HG03135 (cell line): ENCODE data around the gene VOPP1.
"Not testable (repeated sequence)": the region's sequence is repeated elsewhere in the genome, so short reads cannot be mapped to it uniquely, and the experiment has no call there.

ENCODE experiments used
- ATAC-seq: cut with Tn5 transposase; IDR thresholded peaks from one replicate; pipeline ENCODE4 v1.9.1; 2021; ENCODE audit warnings: mild to moderate bottlenecking, moderate library complexity; ENCODE audit not compliant: unreplicated experiment

The VOPP1 gene

GRCh38 chr7:55587687-55588378 lies 15.5 kb upstream of the VOPP1 start:
- ATAC-seq, result no peak

DNA sequence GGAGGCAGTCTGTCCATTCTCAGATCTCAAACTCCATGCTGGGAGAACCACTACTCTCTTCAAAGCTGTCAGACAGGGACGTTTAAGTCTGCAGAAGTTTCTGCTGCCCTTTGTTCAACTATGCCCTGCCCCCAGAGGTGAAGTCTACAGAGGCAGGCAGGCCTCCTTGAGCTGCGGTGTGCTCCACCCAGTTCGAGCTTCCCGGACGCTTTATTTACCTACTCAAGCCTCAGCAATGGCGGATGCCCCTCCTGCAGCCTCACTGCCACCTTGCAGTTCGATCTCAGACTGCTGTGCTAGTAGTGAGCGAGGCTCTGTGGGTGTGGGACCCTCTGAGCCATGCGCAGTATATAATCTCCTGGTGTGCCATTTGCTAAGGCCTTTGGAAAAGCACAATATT lies 10.4 kb upstream of the VOPP1 start:
- not testable (repeated sequence) for ATAC-seq

DNA sequence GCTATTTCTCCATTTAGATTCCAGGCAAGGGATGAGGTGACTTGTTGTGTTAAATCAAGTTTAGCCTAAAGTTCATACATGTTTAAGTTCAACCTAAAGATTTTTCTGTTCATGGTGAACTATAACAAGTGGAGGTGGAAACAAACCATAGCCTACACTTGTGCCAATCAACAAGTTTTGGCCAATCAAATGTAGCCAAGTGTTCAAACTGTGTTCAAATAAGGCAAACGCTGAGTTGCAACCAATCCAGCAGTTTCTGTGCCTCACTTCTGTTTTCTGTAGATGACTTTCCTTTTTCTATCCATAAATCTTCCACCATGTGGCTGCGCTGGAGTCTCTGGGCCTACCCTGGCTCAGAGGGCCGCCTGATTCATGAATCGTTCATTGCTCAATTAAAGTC lies 4.5 kb upstream of the VOPP1 start:
- ATAC-seq, result no peak

GRCh38 chr7:55575733-55576132 lies 3.4 kb upstream of the VOPP1 start:
- ATAC-seq, result no peak

GRCh38 chr7:55575098-55575497 lies 2.8 kb upstream of the VOPP1 start:
- no peak for ATAC-seq

DNA sequence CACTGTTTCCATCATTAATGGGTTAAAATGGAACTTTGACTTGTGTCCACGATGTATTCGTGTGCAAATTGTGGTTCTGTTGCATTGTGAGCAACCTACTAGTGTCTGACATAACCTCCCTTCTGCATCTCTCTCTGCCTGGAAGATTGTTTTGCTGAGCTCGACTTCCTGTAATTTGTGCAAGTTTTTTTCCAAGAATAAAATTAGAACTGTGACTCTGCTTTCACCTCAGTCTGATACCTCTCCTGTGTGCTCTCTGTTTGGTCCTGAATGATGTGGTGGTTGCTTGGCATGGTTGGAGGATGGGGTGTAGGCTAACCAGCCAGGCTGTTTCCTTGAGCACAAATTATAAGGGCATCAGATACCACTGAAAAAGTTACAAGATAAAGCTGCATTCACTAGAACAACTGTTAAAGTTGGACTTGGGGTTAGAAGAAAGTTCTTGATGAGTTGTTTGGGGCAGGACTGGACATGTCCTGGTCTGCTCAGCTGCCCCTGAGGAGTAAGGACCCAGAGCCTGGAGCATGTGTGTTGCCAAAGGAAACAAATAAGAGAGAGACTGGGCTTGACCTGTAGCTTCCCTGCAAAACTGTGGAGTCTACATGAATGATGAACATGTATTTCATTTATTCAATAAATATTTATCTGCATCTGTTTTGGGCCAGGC lies 1.9 kb upstream of the VOPP1 start:
- no peak for ATAC-seq

- no peak for ATAC-seq
These were observed 1.1 kb upstream of the VOPP1 start for GRCh38 chr7:55573234-55573900.

GRCh38 chr7:55571511-55572377 lies 558 bp downstream of the VOPP1 start:
- peak; percentile 17 for ATAC-seq

DNA sequence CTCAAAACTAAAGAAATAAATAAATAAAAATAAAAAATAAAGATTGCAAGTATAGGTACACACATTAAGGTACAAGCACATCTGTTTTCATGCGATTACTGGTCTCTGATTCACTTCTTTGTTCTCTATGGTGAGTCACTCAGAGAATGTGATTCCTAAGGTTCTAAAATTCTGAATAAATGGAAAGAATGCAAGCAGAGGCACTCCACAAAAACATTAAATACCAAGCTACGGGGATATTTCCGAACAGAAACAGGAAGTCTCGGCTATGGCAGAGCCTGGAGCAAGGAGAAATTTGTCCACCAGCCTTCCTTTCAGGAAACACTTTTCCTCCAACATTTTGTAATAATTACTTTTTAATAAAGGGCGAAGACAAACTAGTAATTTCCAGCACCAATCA lies 1.4 kb downstream of the VOPP1 start:
- ATAC-seq, result no peak

- peak; percentile 39 for ATAC-seq
These were observed 2.0 kb downstream of the VOPP1 start for GRCh38 chr7:55570218-55570873.

- peak; percentile 21 for ATAC-seq
These were observed 2.5 kb downstream of the VOPP1 start for GRCh38 chr7:55569797-55570196.

- no peak for ATAC-seq
These were observed 3.0 kb downstream of the VOPP1 start for GRCh38 chr7:55569269-55569663.

- ATAC-seq, result no peak
These were observed 3.6 kb downstream of the VOPP1 start for GRCh38 chr7:55568613-55569268.

DNA sequence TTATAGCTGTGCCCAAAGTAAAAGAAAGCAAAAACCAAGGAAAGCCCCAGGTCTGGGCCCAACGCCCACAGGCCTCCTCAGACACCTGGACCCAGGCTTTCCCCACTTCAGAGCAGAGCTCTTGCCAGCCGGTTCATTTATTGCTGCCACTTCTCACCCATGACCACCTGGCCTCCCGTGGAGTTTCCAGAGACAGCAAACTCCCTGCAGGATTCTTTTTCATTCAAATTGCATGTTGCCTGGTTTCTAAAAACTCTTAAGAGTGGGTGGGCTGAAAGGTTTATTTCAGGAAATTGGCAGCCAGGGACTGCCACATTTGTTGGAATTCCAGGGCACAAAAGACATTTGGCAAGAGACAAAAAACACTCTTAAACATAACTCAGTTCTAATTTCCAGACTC lies 4.7 kb downstream of the VOPP1 start:
- ATAC-seq, result no peak

- ATAC-seq, result no peak
These were observed 6.6 kb downstream of the VOPP1 start for GRCh38 chr7:55565681-55566080.

DNA sequence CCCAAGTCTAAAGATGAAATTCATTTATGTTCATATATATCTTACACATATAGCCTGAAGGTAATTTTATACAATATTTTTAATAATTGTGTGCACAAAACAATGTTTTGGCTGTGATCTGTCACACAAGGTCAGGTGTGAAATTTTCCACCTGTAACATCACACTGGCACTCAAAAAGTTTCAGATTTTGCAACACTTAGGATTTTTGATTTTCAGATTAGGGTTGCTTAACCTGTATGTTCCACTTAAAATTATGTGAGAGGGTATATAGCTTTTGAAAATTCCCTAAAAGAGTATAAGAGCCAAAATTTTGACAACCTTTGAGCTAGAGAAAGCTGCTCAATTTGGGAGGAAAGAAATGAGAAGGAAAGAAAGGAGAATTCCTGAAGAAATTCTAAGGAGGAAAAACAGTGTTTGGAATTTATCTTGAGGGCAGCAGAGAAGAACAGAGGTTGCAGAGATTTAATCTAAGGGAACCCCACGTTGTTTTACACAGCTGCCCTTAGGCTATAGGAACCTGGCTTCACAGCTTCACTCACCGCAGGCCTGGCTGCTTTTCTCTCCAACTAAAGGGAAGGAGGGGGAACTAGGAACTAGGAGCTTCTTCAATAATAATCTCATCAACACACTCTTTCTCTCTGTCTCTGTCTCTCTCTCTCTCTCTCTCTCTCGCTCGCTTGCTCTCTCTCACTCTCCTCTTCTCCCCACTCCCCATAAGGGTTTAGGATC lies 8.5 kb downstream of the VOPP1 start:
- ATAC-seq, result no peak

GRCh38 chr7:55561690-55562089 lies 10.6 kb downstream of the VOPP1 start:
- no peak for ATAC-seq

DNA sequence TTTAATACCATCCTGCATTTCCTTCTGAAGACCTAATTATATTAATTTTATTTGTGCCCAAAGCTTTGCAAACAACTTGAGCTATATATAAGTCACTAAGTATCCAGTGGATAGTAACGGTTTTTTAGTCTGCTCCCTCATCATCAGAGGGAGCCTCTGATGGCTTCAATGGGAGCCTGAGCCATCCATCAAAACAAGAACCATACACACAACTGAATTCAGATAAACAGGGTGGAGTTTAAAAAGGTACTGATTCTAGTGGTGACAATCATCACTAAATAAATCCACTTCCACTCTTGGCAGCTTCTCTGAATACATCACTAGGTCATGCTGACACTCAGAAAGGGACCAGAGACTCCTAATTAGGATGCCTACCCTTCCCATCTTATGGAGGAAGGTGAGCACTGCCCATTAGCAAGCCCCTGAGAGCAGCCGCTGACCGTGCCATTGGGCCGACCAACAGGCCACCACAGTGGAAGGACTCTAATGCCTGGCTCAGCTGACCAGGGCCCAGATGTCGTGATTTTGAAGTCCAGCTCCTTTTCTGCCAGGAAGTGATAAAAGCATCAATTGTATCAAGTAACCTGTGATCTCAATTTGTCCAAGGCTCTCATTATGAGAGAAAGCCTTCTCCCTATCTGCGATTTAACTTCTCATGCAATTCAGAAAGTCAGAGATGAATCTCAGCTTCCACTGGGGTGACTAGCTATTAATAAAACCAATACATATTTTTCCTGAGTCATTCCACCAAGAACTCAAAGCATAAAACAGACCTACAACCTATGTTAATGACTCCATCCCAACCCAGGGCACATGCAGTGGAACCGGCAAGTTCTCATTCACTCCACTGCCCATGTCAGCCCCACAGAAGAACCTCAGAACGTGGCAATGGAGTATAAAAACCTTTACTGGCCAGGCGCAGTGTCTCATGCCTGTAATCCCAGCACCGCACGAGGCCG lies 13.1 kb downstream of the VOPP1 start:
- ATAC-seq, result no peak
